Upper lobe of left lung (tissue), 4 donors: ENCODE results near the gene ZNF846.

Experiments
- EP300 ChIP-seq, 4 donors: sonication (generic); formaldehyde crosslinking; IDR thresholded peaks; one replicate each; pipeline ENCODE4 v1.5.1; 2017; ENCODE audit warnings: antibody characterized with exemption in 4 of 4, control low read depth in 2 of 4
- POLR2A ChIP-seq, 4 donors: fragments of 450-650 bp; IDR thresholded peaks; one replicate each; pipeline ENCODE4 v1.5.1; 2016 to 2017; ENCODE audit warnings: antibody characterized with exemption in 4 of 4, mild to moderate bottlenecking in 2 of 4
- POLR2AphosphoS5 ChIP-seq, 2 donors: sonication (generic); formaldehyde crosslinking; IDR thresholded peaks; one replicate each; pipeline ENCODE4 v1.5.1; 2017; ENCODE audit warnings: antibody characterized with exemption in 2 of 2
- TF ChIP-seq, protein P1 (sequence below), 6 experiments: fragments of 450-650 bp in 4 of 6; fragments of 200-600 bp in 2 of 6; sonication (generic) in 2 of 6; IDR thresholded peaks; one replicate each; pipeline ENCODE4 v1.5.1; 2016 to 2019; ENCODE audit warnings: antibody characterized with exemption in 6 of 6

DNA sequence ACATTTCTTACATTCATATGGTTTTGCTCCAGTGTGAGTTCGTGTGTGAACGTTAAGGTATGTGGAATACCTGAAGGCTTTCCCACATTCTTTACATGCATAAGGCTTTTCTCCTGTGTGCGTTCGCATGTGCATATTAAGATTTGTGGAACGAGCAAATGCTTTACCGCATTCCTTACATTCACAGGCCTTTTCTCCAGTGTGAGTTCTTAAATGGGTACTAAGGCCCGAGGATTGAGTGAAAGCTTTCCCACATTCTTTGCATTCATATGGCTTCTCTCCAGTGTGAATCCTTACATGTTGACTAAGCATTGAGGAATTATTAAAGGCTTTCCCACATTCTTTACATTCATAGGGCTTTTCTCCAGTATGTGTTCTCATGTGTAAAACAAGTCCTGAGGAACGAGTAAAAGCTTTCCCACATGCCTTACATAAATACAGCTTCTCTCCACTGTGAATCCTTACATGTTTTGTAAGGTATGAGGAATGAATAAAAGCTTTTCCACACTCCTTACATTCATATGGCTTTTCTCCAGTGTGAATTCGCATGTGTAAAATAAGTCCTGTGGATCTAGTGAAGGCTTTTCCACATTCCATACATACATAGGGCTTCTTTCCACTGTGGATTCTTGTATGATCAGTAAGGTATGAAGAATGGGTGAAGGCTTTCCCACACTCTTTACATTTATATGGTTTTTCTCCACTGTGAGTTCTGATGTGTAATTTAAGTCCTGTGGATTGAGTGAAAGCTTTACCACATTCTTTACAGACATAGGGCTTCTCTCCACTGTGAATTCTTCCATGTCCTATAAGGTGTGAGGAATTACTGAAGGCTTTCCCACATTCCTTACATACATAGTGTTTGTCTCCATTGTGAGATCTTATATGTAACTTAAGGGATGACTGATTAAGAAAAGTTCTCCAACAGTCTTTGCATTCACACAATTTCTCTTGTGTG lies 10.7 kb downstream of the ZNF846 start:
- no peak for TF ChIP-seq POLR2A (IDR thresholded peaks at IDR 0.05)
- TF ChIP-seq, protein P1, sequence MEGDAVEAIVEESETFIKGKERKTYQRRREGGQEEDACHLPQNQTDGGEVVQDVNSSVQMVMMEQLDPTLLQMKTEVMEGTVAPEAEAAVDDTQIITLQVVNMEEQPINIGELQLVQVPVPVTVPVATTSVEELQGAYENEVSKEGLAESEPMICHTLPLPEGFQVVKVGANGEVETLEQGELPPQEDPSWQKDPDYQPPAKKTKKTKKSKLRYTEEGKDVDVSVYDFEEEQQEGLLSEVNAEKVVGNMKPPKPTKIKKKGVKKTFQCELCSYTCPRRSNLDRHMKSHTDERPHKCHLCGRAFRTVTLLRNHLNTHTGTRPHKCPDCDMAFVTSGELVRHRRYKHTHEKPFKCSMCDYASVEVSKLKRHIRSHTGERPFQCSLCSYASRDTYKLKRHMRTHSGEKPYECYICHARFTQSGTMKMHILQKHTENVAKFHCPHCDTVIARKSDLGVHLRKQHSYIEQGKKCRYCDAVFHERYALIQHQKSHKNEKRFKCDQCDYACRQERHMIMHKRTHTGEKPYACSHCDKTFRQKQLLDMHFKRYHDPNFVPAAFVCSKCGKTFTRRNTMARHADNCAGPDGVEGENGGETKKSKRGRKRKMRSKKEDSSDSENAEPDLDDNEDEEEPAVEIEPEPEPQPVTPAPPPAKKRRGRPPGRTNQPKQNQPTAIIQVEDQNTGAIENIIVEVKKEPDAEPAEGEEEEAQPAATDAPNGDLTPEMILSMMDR (IDR thresholded peaks at IDR 0.05) = no peak
- no peak for TF ChIP-seq POLR2AphosphoS5 (IDR thresholded peaks at IDR 0.05)
- TF ChIP-seq EP300 (IDR thresholded peaks at IDR 0.05) = no peak
